ENCODE measurements around the gene PCARE. TPM values are rescaled to one million over a fixed set of nuclear protein-coding genes. Genes with fewer than 3 reads are reported as not detected.

Gene PCARE
- total and polyA plus RNA-seq, 2 experiments from 2014 or later = not detected

GRCh38 chr2:29057006-29057405 lies 17.3 kb downstream of the PCARE start:
- Histone ChIP-seq H3K79me2 (replicated peaks; ENCODE audit: insufficient read depth) (no peaks in the 10 kb centered on the region), H3K36me3 (ENCODE audit: insufficient read depth) (no peaks in the 10 kb centered on the region), H3K27me3 (ENCODE audit: insufficient read depth) (no peaks in the 10 kb centered on the region), H2AFZ (no peak overlapping the region), H3K4me3 (no peak overlapping the region), H3K4me2 (no peak overlapping the region), H3K4me1 (ENCODE audit: insufficient read depth) (peaks cover 10% of the 10 kb centered on the region), H3F3A (replicated peaks; ENCODE audit: low read depth) (no peaks in the 10 kb centered on the region), H3K9me2 (ENCODE audit: insufficient read depth) (no peaks in the 10 kb centered on the region), H4K20me1 (replicated peaks; ENCODE audit: insufficient read depth) (no peaks in the 10 kb centered on the region), H3K27ac (ENCODE audit: low read depth) (no peak overlapping the region)
- Mint-ChIP-seq H3K27me3 (ENCODE audit: insufficient read depth, low read depth, poor library complexity) (peaks cover 11% of the 10 kb centered on the region), H3K4me1 (peaks cover 24% of the 10 kb centered on the region), H3K4me3 (no peak overlapping the region), H3K9me3 (no peaks in the 10 kb centered on the region), H3K27ac (no peak overlapping the region), H3K36me3 (ENCODE audit: low read depth) (no peaks in the 10 kb centered on the region)
- ATAC-seq (no peak), DNase-seq (ENCODE audit: low spot score) (no peak)
- TF ChIP-seq ZNF331 (CRISPR knock-in tag; IDR thresholded peaks at IDR 0.05; ENCODE audit: low read depth) (no peak), JUNB (IDR thresholded peaks at IDR 0.05; ENCODE audit: unreplicated experiment) (no peak), REST (IDR thresholded peaks at IDR 0.05; ENCODE audit: unreplicated experiment) (no peak), EZH2phosphoT487 (IDR thresholded peaks at IDR 0.05; ENCODE audit: unreplicated experiment) (no peak), POLR2AphosphoS5 (IDR thresholded peaks at IDR 0.05; ENCODE audit: low read depth) (no peak), ZNF114 (CRISPR knock-in tag; IDR thresholded peaks at IDR 0.05) (no peak), STAT1 (IDR thresholded peaks at IDR 0.05; ENCODE audit: unreplicated experiment) (no peak), ZNF462 (CRISPR knock-in tag; IDR thresholded peaks at IDR 0.05) (no peak)
- TF ChIP-seq, protein P1, sequence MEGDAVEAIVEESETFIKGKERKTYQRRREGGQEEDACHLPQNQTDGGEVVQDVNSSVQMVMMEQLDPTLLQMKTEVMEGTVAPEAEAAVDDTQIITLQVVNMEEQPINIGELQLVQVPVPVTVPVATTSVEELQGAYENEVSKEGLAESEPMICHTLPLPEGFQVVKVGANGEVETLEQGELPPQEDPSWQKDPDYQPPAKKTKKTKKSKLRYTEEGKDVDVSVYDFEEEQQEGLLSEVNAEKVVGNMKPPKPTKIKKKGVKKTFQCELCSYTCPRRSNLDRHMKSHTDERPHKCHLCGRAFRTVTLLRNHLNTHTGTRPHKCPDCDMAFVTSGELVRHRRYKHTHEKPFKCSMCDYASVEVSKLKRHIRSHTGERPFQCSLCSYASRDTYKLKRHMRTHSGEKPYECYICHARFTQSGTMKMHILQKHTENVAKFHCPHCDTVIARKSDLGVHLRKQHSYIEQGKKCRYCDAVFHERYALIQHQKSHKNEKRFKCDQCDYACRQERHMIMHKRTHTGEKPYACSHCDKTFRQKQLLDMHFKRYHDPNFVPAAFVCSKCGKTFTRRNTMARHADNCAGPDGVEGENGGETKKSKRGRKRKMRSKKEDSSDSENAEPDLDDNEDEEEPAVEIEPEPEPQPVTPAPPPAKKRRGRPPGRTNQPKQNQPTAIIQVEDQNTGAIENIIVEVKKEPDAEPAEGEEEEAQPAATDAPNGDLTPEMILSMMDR (conservative IDR thresholded peaks at IDR 0.05; ENCODE audit: low read depth in 2 of 2) = no peak
- TF ChIP-seq, protein P2, sequence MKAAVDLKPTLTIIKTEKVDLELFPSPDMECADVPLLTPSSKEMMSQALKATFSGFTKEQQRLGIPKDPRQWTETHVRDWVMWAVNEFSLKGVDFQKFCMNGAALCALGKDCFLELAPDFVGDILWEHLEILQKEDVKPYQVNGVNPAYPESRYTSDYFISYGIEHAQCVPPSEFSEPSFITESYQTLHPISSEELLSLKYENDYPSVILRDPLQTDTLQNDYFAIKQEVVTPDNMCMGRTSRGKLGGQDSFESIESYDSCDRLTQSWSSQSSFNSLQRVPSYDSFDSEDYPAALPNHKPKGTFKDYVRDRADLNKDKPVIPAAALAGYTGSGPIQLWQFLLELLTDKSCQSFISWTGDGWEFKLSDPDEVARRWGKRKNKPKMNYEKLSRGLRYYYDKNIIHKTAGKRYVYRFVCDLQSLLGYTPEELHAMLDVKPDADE (IDR thresholded peaks at IDR 0.05) = no peak
